ENCODE data around the gene BCAR3.

The BCAR3 gene

GRCh38 chr1:93665015-93665414, 16.6 kb downstream of the BCAR3 start:
- ATAC-seq (ENCODE audit: insufficient read depth, low read depth) (no peak), DNase-seq (no peak)
- H4K20me1 ChIP-seq (ENCODE audit: insufficient read depth, low read length): no peaks in the 10 kb centered on the region
- H3K9ac ChIP-seq (ENCODE audit: low read depth, low read length): no peak overlapping the region
- TF ChIP-seq, protein P1, sequence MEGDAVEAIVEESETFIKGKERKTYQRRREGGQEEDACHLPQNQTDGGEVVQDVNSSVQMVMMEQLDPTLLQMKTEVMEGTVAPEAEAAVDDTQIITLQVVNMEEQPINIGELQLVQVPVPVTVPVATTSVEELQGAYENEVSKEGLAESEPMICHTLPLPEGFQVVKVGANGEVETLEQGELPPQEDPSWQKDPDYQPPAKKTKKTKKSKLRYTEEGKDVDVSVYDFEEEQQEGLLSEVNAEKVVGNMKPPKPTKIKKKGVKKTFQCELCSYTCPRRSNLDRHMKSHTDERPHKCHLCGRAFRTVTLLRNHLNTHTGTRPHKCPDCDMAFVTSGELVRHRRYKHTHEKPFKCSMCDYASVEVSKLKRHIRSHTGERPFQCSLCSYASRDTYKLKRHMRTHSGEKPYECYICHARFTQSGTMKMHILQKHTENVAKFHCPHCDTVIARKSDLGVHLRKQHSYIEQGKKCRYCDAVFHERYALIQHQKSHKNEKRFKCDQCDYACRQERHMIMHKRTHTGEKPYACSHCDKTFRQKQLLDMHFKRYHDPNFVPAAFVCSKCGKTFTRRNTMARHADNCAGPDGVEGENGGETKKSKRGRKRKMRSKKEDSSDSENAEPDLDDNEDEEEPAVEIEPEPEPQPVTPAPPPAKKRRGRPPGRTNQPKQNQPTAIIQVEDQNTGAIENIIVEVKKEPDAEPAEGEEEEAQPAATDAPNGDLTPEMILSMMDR (IDR thresholded peaks at IDR 0.05; ENCODE audit: borderline replicate concordance, extremely low read depth, low read length, poor library complexity, severe bottlenecking): no peak
- TF ChIP-seq EZH2 (IDR thresholded peaks at IDR 0.05; ENCODE audit: borderline replicate concordance, low read depth, low read length, severe bottlenecking): no peak
- H3K27me3 ChIP-seq (ENCODE audit: insufficient read depth, low read length, poor library complexity): no peaks in the 10 kb centered on the region
- no peaks in the 10 kb centered on the region for H3K36me3 ChIP-seq (ENCODE audit: insufficient read depth, low read length)
- no peak overlapping the region for H2AFZ ChIP-seq (ENCODE audit: low read depth, low read length)
- no peak overlapping the region for H3K4me3 ChIP-seq (ENCODE audit: low read depth in 1 of 2, low read length in 2 of 2)
- no peak overlapping the region for H3K27ac ChIP-seq (ENCODE audit: low read length)
- no peaks in the 10 kb centered on the region for H3K79me2 ChIP-seq (ENCODE audit: insufficient read depth, low read length)
- no peaks in the 10 kb centered on the region for H3K9me3 ChIP-seq (ENCODE audit: insufficient read depth, low read length, severe bottlenecking)
- H3K4me1 ChIP-seq (ENCODE audit: insufficient read depth, low read length): no peaks in the 10 kb centered on the region
- H3K4me2 ChIP-seq (ENCODE audit: insufficient read depth, low read length): no peak overlapping the region

DNA sequence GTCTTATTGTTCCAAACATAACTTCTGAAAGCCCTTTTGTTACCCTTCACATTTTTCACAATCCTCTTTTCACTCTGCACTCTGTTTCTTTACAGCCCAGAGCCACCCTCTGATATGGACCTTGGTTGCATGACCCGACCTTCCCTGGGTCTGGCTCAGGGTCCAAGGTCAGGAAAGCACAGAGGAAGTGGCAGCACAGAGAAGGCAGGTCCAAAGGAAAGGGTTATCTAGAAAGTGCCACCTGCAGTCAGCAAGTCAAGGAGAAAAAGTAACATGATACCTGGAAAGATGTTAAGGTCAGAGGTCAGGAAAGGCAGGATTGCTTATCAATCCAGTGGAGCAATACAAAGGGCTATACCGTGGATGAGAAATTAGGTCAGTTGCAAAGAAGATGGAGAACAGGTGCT, 18.4 kb downstream of the BCAR3 start:
- Histone ChIP-seq H3K36me3 (ENCODE audit: insufficient read depth, low read length) (no peaks in the 10 kb centered on the region), H4K20me1 (ENCODE audit: insufficient read depth, low read length) (no peaks in the 10 kb centered on the region), H3K9ac (ENCODE audit: low read depth, low read length) (no peak overlapping the region), H2AFZ (ENCODE audit: low read depth, low read length) (no peak overlapping the region), H3K9me3 (ENCODE audit: insufficient read depth, low read length, severe bottlenecking) (no peaks in the 10 kb centered on the region), H3K4me2 (ENCODE audit: insufficient read depth, low read length) (no peak overlapping the region), H3K27me3 (ENCODE audit: insufficient read depth, low read length, poor library complexity) (no peaks in the 10 kb centered on the region), H3K4me1 (ENCODE audit: insufficient read depth, low read length) (no peaks in the 10 kb centered on the region), H3K79me2 (ENCODE audit: insufficient read depth, low read length) (no peaks in the 10 kb centered on the region), H3K4me3 (ENCODE audit: low read depth in 1 of 2, low read length in 2 of 2) (no peak overlapping the region), H3K27ac (ENCODE audit: low read length) (no peak overlapping the region)
- ATAC-seq (ENCODE audit: insufficient read depth, low read depth) (no peak), DNase-seq (no peak)
- TF ChIP-seq, protein P1 (IDR thresholded peaks at IDR 0.05; ENCODE audit: borderline replicate concordance, extremely low read depth, low read length, poor library complexity, severe bottlenecking): no peak
- no peak for TF ChIP-seq EZH2 (IDR thresholded peaks at IDR 0.05; ENCODE audit: borderline replicate concordance, low read depth, low read length, severe bottlenecking)

DNA sequence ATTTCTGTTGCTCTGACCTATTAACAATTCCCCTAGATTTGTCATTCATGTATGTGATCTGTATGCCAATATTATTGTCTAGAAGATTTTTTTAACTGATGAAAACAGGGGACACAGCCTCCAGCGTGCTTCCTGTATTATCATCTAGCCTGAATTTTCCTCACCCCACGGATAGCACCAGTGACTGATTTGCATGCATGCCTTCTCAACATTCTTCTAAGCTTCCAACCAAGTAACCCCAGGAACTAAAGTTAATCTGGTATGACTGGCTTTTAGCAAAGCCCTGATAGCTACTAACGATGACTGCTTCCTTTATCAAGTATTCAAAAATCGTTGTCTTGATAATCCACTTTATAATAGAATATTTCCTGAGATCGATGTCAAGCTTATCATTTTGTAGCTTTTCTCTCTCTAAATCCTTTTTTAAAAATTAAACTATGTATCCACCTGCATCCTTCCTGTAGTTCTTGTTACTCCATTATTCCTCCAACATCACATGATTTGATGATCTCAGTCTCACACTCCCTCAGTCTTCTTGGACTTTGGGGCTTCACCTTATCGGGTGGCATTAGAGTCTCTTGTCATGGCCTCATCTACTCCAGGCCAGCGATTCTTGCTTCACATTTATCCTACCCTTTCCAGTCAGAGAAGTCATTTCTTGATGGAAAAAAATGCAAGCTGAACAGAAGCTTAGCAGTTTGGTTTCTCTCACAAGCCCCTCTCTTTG, 19.0 kb downstream of the BCAR3 start:
- TF ChIP-seq, protein P1 (IDR thresholded peaks at IDR 0.05; ENCODE audit: borderline replicate concordance, extremely low read depth, low read length, poor library complexity, severe bottlenecking): no peak
- TF ChIP-seq EZH2 (IDR thresholded peaks at IDR 0.05; ENCODE audit: borderline replicate concordance, low read depth, low read length, severe bottlenecking): no peak
- Histone ChIP-seq H4K20me1 (ENCODE audit: insufficient read depth, low read length) (no peaks in the 10 kb centered on the region), H3K9me3 (ENCODE audit: insufficient read depth, low read length, severe bottlenecking) (no peaks in the 10 kb centered on the region), H3K4me2 (ENCODE audit: insufficient read depth, low read length) (no peak overlapping the region), H3K27ac (ENCODE audit: low read length) (no peak overlapping the region), H3K4me3 (ENCODE audit: low read depth in 1 of 2, low read length in 2 of 2) (no peak overlapping the region), H3K79me2 (ENCODE audit: insufficient read depth, low read length) (no peaks in the 10 kb centered on the region), H3K27me3 (ENCODE audit: insufficient read depth, low read length, poor library complexity) (no peaks in the 10 kb centered on the region), H3K9ac (ENCODE audit: low read depth, low read length) (no peak overlapping the region), H2AFZ (ENCODE audit: low read depth, low read length) (no peak overlapping the region), H3K4me1 (ENCODE audit: insufficient read depth, low read length) (no peaks in the 10 kb centered on the region), H3K36me3 (ENCODE audit: insufficient read depth, low read length) (no peaks in the 10 kb centered on the region)
- DNase-seq (no peak), ATAC-seq (ENCODE audit: insufficient read depth, low read depth) (no peak)
